IMR-90 (cell line): Measurements from ENCODE around the gene DMD. TPM values are rescaled to one million over a fixed set of nuclear protein-coding genes. Genes with fewer than 3 reads are reported as not detected.

ENCODE experiments used
- ATAC-seq: fragments of 200-7000 bp; cut with Tn5 transposase; 2 replicates; pipeline ENCODE4 v1.9.1; 2020; ENCODE audit warnings: low read depth, mild to moderate bottlenecking, moderate library complexity
- BruUV-seq: library from RNA; stranded (reverse); fragments of 400-500 nt; replicated peaks from 2 replicates; lab custom pipeline; 2021; lab: Mats Ljungman, UMichigan
- CTCF ChIA-PET: fragments of 300-600 bp; formaldehyde crosslinking; extraction: SDS; loops from one replicate; lab custom pipeline; 2021; ENCODE audit warnings: antibody characterized with exemption; lab: Yijun Ruan, JAX
- POLR2A ChIA-PET: fragments of 300-600 bp; sonication (Branson Sonifier 250); formaldehyde crosslinking; loops from one replicate; lab custom pipeline; 2022; ENCODE audit warnings: antibody characterized with exemption; ENCODE audit not compliant: unreplicated experiment; lab: Charles Lee
- DNase-seq: peaks from one replicate; pipeline ENCODE4 v3.0.0; 2013
- H2AFZ ChIP-seq: replicated peaks from 2 replicates; pipeline ENCODE3; 2013; ENCODE audit warnings: low read length, mild to moderate bottlenecking; ENCODE audit not compliant: poor library complexity
- H2AK5ac ChIP-seq: 2 replicates; pipeline ENCODE4 v1.6.1; 2013; ENCODE audit warnings: low read depth, low read length, inconsistent platforms
- H2AK9ac ChIP-seq: replicated peaks from 2 replicates; pipeline ENCODE3; 2013; ENCODE audit warnings: mild to moderate bottlenecking, low read depth, low read length, moderate library complexity; ENCODE audit not compliant: poor library complexity
- H2BK120ac ChIP-seq: 2 replicates; pipeline ENCODE4 v1.6.1; 2013; ENCODE audit warnings: low read depth, low read length, inconsistent platforms
- H2BK15ac ChIP-seq: 3 replicates; pipeline ENCODE4 v1.6.1; 2013; ENCODE audit warnings: low read depth, low read length, inconsistent platforms
- H2BK20ac ChIP-seq: 2 replicates; pipeline ENCODE4 v1.6.1; 2013; ENCODE audit warnings: low read depth, mild to moderate bottlenecking, inconsistent platforms, low read length, moderate library complexity
- H2BK5ac ChIP-seq: 2 replicates; pipeline ENCODE4 v1.6.1; 2013; ENCODE audit warnings: mild to moderate bottlenecking, low read depth, low read length, inconsistent platforms; ENCODE audit not compliant: poor library complexity, severe bottlenecking
- H3K14ac ChIP-seq: replicated peaks from 2 replicates; pipeline ENCODE4 v1.6.1; 2013; ENCODE audit warnings: low read depth, low read length, inconsistent platforms
- H3K18ac ChIP-seq: 2 replicates; pipeline ENCODE4 v1.6.1; 2013; ENCODE audit warnings: low read depth, low read length, control low read depth
- H3K23ac ChIP-seq: 2 replicates; pipeline ENCODE4 v1.6.1; 2013; ENCODE audit warnings: low read depth, low read length, inconsistent platforms
- H3K27ac ChIP-seq: 2 replicates; pipeline ENCODE4 v1.5.1; 2013; ENCODE audit warnings: mild to moderate bottlenecking, control low read depth, low read length; ENCODE audit not compliant: insufficient read depth
- H3K27me3 ChIP-seq: 2 replicates; pipeline ENCODE4 v1.6.1; 2013; ENCODE audit warnings: low read length; ENCODE audit not compliant: control insufficient read depth, insufficient read depth
- H3K36me3 ChIP-seq: 2 replicates; pipeline ENCODE4 v1.6.1; 2013; ENCODE audit warnings: low read length, mixed read lengths; ENCODE audit not compliant: control insufficient read depth, insufficient read depth
- H3K4ac ChIP-seq: 2 replicates; pipeline ENCODE4 v1.6.1; 2013; ENCODE audit warnings: low read depth, low read length, inconsistent platforms
- H3K4me1 ChIP-seq: 2 replicates; pipeline ENCODE4 v1.6.1; 2013; ENCODE audit warnings: low read length, mixed read lengths; ENCODE audit not compliant: control insufficient read depth, insufficient read depth
- H3K4me2 ChIP-seq: 2 replicates; pipeline ENCODE4 v1.6.1; 2013; ENCODE audit warnings: low read depth, mild to moderate bottlenecking, control low read depth, low read length, moderate library complexity
- H3K4me3 ChIP-seq: 2 replicates; pipeline ENCODE4 v1.5.1; 2013; ENCODE audit warnings: low read depth, mild to moderate bottlenecking, control low read depth, low read length, moderate library complexity; ENCODE audit not compliant: insufficient read depth
- H3K56ac ChIP-seq: 2 replicates; pipeline ENCODE4 v1.6.1; 2013; ENCODE audit warnings: low read length, inconsistent platforms; ENCODE audit not compliant: insufficient read depth; ENCODE audit errors: extremely low read depth
- H3K79me1 ChIP-seq, 2 experiments: 2 replicates each; pipeline ENCODE4 v1.6.1; 2013; ENCODE audit warnings: low read length in 2 of 2, inconsistent platforms in 1 of 2, low read depth in 1 of 2
- H3K9ac ChIP-seq: 2 replicates; pipeline ENCODE4 v1.6.1; 2013; ENCODE audit warnings: low read depth, low read length, control low read depth
- H3K9me1 ChIP-seq: 2 replicates; pipeline ENCODE4 v1.6.1; 2013; ENCODE audit warnings: low read length, inconsistent platforms; ENCODE audit not compliant: insufficient read depth
- H3K9me3 ChIP-seq: 2 replicates; pipeline ENCODE4 v1.6.1; 2013; ENCODE audit warnings: low read length; ENCODE audit not compliant: control insufficient read depth, insufficient read depth
- H4K20me1 ChIP-seq: 2 replicates; pipeline ENCODE4 v1.6.1; 2013; ENCODE audit warnings: low read length, inconsistent platforms; ENCODE audit not compliant: insufficient read depth
- H4K5ac ChIP-seq: 2 replicates; pipeline ENCODE4 v1.6.1; 2013; ENCODE audit warnings: mild to moderate bottlenecking, low read depth, low read length, control low read depth
- H4K8ac ChIP-seq, 2 experiments: 2 replicates each; pipeline ENCODE4 v1.6.1; 2013; ENCODE audit warnings: low read depth in 2 of 2, low read length in 2 of 2, control low read depth in 1 of 2, inconsistent platforms in 1 of 2
- H4K91ac ChIP-seq: 2 replicates; pipeline ENCODE4 v1.6.1; 2013; ENCODE audit warnings: low read depth, low read length, inconsistent platforms; ENCODE audit not compliant: insufficient read depth
- CEBPB ChIP-seq: IDR thresholded peaks from 2 replicates; pipeline ENCODE4 v1.6.1; 2012; ENCODE audit warnings: low read depth, low read length, improper control_type of control experiment
- RAD21 ChIP-seq: IDR thresholded peaks from 2 replicates; pipeline ENCODE4 v1.6.1; 2012; ENCODE audit warnings: low read length, improper control_type of control experiment
- WGBS, 2 experiments: methylation state at CpG; one replicate each; pipeline versions ENCODE4 v1.1.5 to v1.1.7; 2013; ENCODE audit warnings: missing lambda C conversion rate in 2 of 2; ENCODE audit not compliant: insufficient read length in 1 of 2; ENCODE audit errors: extremely low coverage in 2 of 2; 5-methylcytosine and 5-hydroxymethylcytosine counted together
- dilution Hi-C: fragments of 300-500 bp; cut with HindIII; formaldehyde crosslinking; loops from one replicate; pipeline ENCODE4 v1.14.3; 2018; ENCODE audit warnings: low sequenced_read_pairs; ENCODE audit not compliant: unreplicated experiment
- in situ Hi-C: fragments of 300-500 bp; cut with MboI; formaldehyde crosslinking; loops from 3 replicates; pipeline ENCODE4 v1.14.3; 2019; ENCODE audit warnings: low sequenced_read_pairs, inconsistent platforms, mixed read lengths
- intact Hi-C: fragments of 100-400 bp; cut with micrococcal nuclease; formaldehyde crosslinking; loops from 2 replicates; pipeline ENCODE4 v1.10.0; 2022
- polyA plus RNA-seq, 3 experiments: library from polyadenylated mRNA; depleted of rRNA; stranded (reverse); fragments of >200 nt; gene quantifications; 2 replicates each; pipeline ENCODE4 v1.2.3, GENCODE V29; 2012; ENCODE audit warnings: low replicate concordance in 1 of 3
- total RNA-seq: library from RNA; depleted of rRNA; stranded (reverse); fragments of >200 nt; gene quantifications from 2 replicates; pipeline ENCODE4 v1.2.3, GENCODE V29; 2012

The DMD gene
- total and polyA plus RNA-seq, 2 of the 4 experiments (the other 2 are of a cell fraction) = 6.6 to 11.8 TPM

DNA sequence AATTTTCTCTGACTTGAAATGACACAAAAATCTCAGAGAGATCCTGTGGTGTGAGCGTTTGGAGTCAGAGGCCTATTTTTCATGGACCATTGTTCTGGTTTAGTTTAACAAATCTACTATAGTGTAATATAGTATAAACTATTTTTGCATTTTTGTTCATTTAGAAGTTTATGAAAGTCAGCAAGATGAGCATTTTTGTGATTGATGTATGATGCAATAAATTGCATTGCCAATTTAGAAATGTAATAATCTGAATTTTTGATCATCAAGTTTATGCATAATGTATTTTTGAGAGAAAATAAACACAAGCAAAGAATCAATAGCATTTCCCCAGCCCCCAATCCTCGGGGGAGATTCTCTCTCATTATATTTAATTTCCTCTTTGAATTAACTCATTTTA lies 1620.0 kb downstream of the DMD start:
- Histone ChIP-seq H3K27me3 (no peaks in the 10 kb centered on the region), H3K4me3 (no peak overlapping the region), H4K5ac (no peak overlapping the region), H3K18ac (no peak overlapping the region), H4K20me1 (no peaks in the 10 kb centered on the region), H3K14ac (no peak overlapping the region), H3K4ac (no peak overlapping the region), H2BK20ac (no peak overlapping the region), H3K9ac (no peak overlapping the region), H3K36me3 (no peaks in the 10 kb centered on the region), H3K9me3 (no peaks in the 10 kb centered on the region), H2BK5ac (no peak overlapping the region), H4K91ac (no peak overlapping the region), H3K4me1 (no peaks in the 10 kb centered on the region), H2AFZ (no peak overlapping the region), H4K8ac (no peak overlapping the region), H3K4me2 (no peak overlapping the region), H3K27ac (no peak overlapping the region), H3K56ac (no peak overlapping the region), H3K9me1 (no peaks in the 10 kb centered on the region), H2AK5ac (no peak overlapping the region), H2AK9ac (no peak overlapping the region), H3K79me1 (no peaks in the 10 kb centered on the region), H3K23ac (no peak overlapping the region), H2BK120ac (no peak overlapping the region), H2BK15ac (no peak overlapping the region)
- BruUV-seq = no TSS peak
- ChIA-PET POLR2A (no interaction called here), CTCF (no interaction called here)
- dilution Hi-C loops = no loop called here
- in situ Hi-C loops = no loop called here
- DNase-seq (no peak), ATAC-seq (no peak)
- intact Hi-C loops = no loop called here
- WGBS, 2 experiments = no CpG with 5 or more reads among the region's 2 CpGs
- TF ChIP-seq CEBPB = peak; percentile 64
- no peak for TF ChIP-seq RAD21
